ENCODE data around the gene TRIM2. TPM values are rescaled to one million over a fixed set of nuclear protein-coding genes. Genes with fewer than 3 reads are reported as not detected.
A peak's percentile ranks its signal among the peaks of the same experiment; 100 is the strongest.

Gene TRIM2
- total RNA-seq, 1 donor from 2014 or later, result 51.8 TPM

- Histone ChIP-seq H3K4me3 (ENCODE audit: insufficient read depth, low read depth, low read length) (no peak overlapping the region), H3K27ac (ENCODE audit: low read depth, low read length) (no peak overlapping the region), H4K20me1 (ENCODE audit: insufficient read depth, low read length) (no peaks in the 10 kb centered on the region), H2AFZ (ENCODE audit: low read depth, low read length) (no peak overlapping the region), H3K9ac (ENCODE audit: low read length) (no peak overlapping the region), H3K27me3 (ENCODE audit: insufficient read depth, low read length) (no peaks in the 10 kb centered on the region), H3K4me2 (ENCODE audit: low read length) (no peak overlapping the region), H3K4me1 (ENCODE audit: insufficient read depth, low read length) (no peaks in the 10 kb centered on the region), H3K9me3 (ENCODE audit: insufficient read depth, low read depth, low read length) (no peaks in the 10 kb centered on the region), H3K36me3 (ENCODE audit: insufficient read depth, low read length) (no peaks in the 10 kb centered on the region), H3K79me2 (ENCODE audit: insufficient read depth, low read length) (no peaks in the 10 kb centered on the region)
- peaks cover 2% of the 10 kb centered on the region for H3K36me3 Mint-ChIP-seq (ENCODE audit: low read depth, unreplicated experiment)
- DNase-seq (ENCODE audit: low read depth), result no peak
- H3K27ac Mint-ChIP-seq (ENCODE audit: unreplicated experiment), result no peak overlapping the region
- H3K4me1 Mint-ChIP-seq (ENCODE audit: low read depth, unreplicated experiment), result peaks cover 2% of the 10 kb centered on the region
- H3K9me3 Mint-ChIP-seq (ENCODE audit: unreplicated experiment), result peaks cover 2% of the 10 kb centered on the region
- H3K4me3 Mint-ChIP-seq (ENCODE audit: unreplicated experiment), result no peak overlapping the region
- FAIRE-seq, result peak; percentile 9
- H3K27me3 Mint-ChIP-seq (ENCODE audit: low read depth, unreplicated experiment), result no peaks in the 10 kb centered on the region
- TF ChIP-seq EZH2 (IDR thresholded peaks at IDR 0.05; ENCODE audit: insufficient read depth, low read length), result no peak
- TF ChIP-seq, protein P1, sequence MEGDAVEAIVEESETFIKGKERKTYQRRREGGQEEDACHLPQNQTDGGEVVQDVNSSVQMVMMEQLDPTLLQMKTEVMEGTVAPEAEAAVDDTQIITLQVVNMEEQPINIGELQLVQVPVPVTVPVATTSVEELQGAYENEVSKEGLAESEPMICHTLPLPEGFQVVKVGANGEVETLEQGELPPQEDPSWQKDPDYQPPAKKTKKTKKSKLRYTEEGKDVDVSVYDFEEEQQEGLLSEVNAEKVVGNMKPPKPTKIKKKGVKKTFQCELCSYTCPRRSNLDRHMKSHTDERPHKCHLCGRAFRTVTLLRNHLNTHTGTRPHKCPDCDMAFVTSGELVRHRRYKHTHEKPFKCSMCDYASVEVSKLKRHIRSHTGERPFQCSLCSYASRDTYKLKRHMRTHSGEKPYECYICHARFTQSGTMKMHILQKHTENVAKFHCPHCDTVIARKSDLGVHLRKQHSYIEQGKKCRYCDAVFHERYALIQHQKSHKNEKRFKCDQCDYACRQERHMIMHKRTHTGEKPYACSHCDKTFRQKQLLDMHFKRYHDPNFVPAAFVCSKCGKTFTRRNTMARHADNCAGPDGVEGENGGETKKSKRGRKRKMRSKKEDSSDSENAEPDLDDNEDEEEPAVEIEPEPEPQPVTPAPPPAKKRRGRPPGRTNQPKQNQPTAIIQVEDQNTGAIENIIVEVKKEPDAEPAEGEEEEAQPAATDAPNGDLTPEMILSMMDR (IDR thresholded peaks at IDR 0.05; ENCODE audit: insufficient read depth, low read depth, low read length), result no peak
These were observed 167.5 kb downstream of the TRIM2 start for GRCh38 chr4:153371701-153372234.

DNA sequence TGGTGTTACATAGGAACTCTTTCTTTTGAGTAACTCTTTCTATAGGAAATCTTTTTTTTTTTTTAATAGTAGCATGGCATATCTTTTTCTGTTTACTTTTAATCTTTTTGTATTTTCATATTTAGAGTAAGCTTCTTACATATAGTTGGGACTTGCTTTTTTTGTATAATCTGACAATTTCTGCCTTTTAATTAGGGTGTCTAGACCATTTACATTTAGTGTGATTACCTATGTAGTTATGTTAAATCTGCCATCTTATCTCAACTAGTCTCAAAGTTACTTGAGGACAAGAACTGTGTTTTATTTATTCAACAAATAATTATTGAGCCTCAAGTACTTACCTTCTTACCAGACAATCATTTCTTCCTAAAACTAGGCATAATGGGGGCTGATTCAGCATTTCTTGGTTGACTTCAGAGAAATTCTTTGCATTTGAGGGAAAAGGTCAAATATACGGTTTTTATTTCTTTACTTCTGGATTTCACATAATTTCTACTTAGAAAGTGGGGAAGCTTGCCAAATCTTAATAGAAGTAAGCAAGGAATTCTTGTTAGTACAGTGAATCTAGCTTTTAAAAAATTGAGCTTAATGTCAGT is 168.8 kb downstream of the TRIM2 start:
- FAIRE-seq (no peak), DNase-seq (ENCODE audit: low read depth) (no peak)
- Histone ChIP-seq H3K4me2 (ENCODE audit: low read length) (no peak overlapping the region), H3K4me3 (ENCODE audit: insufficient read depth, low read depth, low read length) (no peak overlapping the region), H3K9me3 (ENCODE audit: insufficient read depth, low read depth, low read length) (no peaks in the 10 kb centered on the region), H3K36me3 (ENCODE audit: insufficient read depth, low read length) (no peaks in the 10 kb centered on the region), H3K9ac (ENCODE audit: low read length) (no peak overlapping the region), H2AFZ (ENCODE audit: low read depth, low read length) (no peak overlapping the region), H4K20me1 (ENCODE audit: insufficient read depth, low read length) (no peaks in the 10 kb centered on the region), H3K79me2 (ENCODE audit: insufficient read depth, low read length) (no peaks in the 10 kb centered on the region), H3K4me1 (ENCODE audit: insufficient read depth, low read length) (no peaks in the 10 kb centered on the region), H3K27me3 (ENCODE audit: insufficient read depth, low read length) (no peaks in the 10 kb centered on the region), H3K27ac (ENCODE audit: low read depth, low read length) (no peak overlapping the region)
- H3K4me1 Mint-ChIP-seq (ENCODE audit: low read depth, unreplicated experiment), result peaks cover 2% of the 10 kb centered on the region
- H3K9me3 Mint-ChIP-seq (ENCODE audit: unreplicated experiment), result no peaks in the 10 kb centered on the region
- H3K27ac Mint-ChIP-seq (ENCODE audit: unreplicated experiment), result no peak overlapping the region
- no peak overlapping the region for H3K4me3 Mint-ChIP-seq (ENCODE audit: unreplicated experiment)
- TF ChIP-seq, protein P1 (IDR thresholded peaks at IDR 0.05; ENCODE audit: insufficient read depth, low read depth, low read length), result no peak
- TF ChIP-seq EZH2 (IDR thresholded peaks at IDR 0.05; ENCODE audit: insufficient read depth, low read length), result no peak
- H3K27me3 Mint-ChIP-seq (ENCODE audit: low read depth, unreplicated experiment), result no peaks in the 10 kb centered on the region
- H3K36me3 Mint-ChIP-seq (ENCODE audit: low read depth, unreplicated experiment), result peaks cover 2% of the 10 kb centered on the region

GRCh38 chr4:153374442-153374841 is 170.2 kb downstream of the TRIM2 start:
- no peak overlapping the region for H2AFZ ChIP-seq (ENCODE audit: low read depth, low read length)
- peaks cover 2% of the 10 kb centered on the region for H3K36me3 Mint-ChIP-seq (ENCODE audit: low read depth, unreplicated experiment)
- no peak for TF ChIP-seq EZH2 (IDR thresholded peaks at IDR 0.05; ENCODE audit: insufficient read depth, low read length)
- TF ChIP-seq, protein P1 (IDR thresholded peaks at IDR 0.05; ENCODE audit: insufficient read depth, low read depth, low read length), result no peak
- H3K79me2 ChIP-seq (ENCODE audit: insufficient read depth, low read length), result no peaks in the 10 kb centered on the region
- H3K36me3 ChIP-seq (ENCODE audit: insufficient read depth, low read length), result no peaks in the 10 kb centered on the region
- no peak overlapping the region for H3K9ac ChIP-seq (ENCODE audit: low read length)
- H3K27ac ChIP-seq (ENCODE audit: low read depth, low read length), result no peak overlapping the region
- H3K4me3 Mint-ChIP-seq (ENCODE audit: unreplicated experiment), result no peak overlapping the region
- H3K4me1 ChIP-seq (ENCODE audit: insufficient read depth, low read length), result no peaks in the 10 kb centered on the region
- no peaks in the 10 kb centered on the region for H3K9me3 ChIP-seq (ENCODE audit: insufficient read depth, low read depth, low read length)
- no peak overlapping the region for H3K4me3 ChIP-seq (ENCODE audit: insufficient read depth, low read depth, low read length)
- no peaks in the 10 kb centered on the region for H4K20me1 ChIP-seq (ENCODE audit: insufficient read depth, low read length)
- DNase-seq (ENCODE audit: low read depth), result no peak
- H3K27ac Mint-ChIP-seq (ENCODE audit: unreplicated experiment), result no peak overlapping the region
- H3K9me3 Mint-ChIP-seq (ENCODE audit: unreplicated experiment), result no peaks in the 10 kb centered on the region
- H3K27me3 ChIP-seq (ENCODE audit: insufficient read depth, low read length), result no peaks in the 10 kb centered on the region
- H3K4me2 ChIP-seq (ENCODE audit: low read length), result no peak overlapping the region
- H3K27me3 Mint-ChIP-seq (ENCODE audit: low read depth, unreplicated experiment), result no peaks in the 10 kb centered on the region
- peaks cover 2% of the 10 kb centered on the region for H3K4me1 Mint-ChIP-seq (ENCODE audit: low read depth, unreplicated experiment)
- FAIRE-seq, result peak; percentile 59

Data from astrocyte (in vitro differentiated cells and primary cell).